GM12878 (cell line): ENCODE measurements around the gene RNF223. TPM values are rescaled to one million over a fixed set of nuclear protein-coding genes. Genes with fewer than 3 reads are reported as not detected.

Source experiments
- ATAC-seq: fragments of 200-7000 bp; cut with Tn5 transposase; 3 replicates; pipeline ENCODE4 v1.9.1; 2020; ENCODE audit warnings: mild to moderate bottlenecking, moderate library complexity
- BruUV-seq: library from RNA; stranded (reverse); fragments of 400-500 nt; replicated peaks from 2 replicates; lab custom pipeline; 2021; lab: Mats Ljungman, UMichigan
- CTCF ChIA-PET: fragments of 300-600 bp; sonication (Branson Sonifier 250); formaldehyde crosslinking; extraction: SDS; loops from one replicate; lab custom pipeline; 2021; ENCODE audit warnings: inconsistent platforms; lab: Yijun Ruan, JAX
- POLR2A ChIA-PET: fragments of 350-600 bp; formaldehyde crosslinking; extraction: SDS; loops from one replicate; lab custom pipeline; 2021; ENCODE audit warnings: inconsistent platforms; lab: Charles Lee
- RAD21 ChIA-PET: fragments of 300-600 bp; sonication (Branson Sonifier 250); formaldehyde crosslinking; loops from one replicate; lab custom pipeline; 2023; ENCODE audit warnings: antibody characterized with exemption; ENCODE audit not compliant: unreplicated experiment; lab: Charles Lee
- SMC1A ChIA-PET: fragments of 300-600 bp; sonication (Branson Sonifier 250); formaldehyde crosslinking; loops from one replicate; lab custom pipeline; 2023; ENCODE audit not compliant: unreplicated experiment, uncharacterized antibody; lab: Charles Lee
- DNase-seq: peaks from one replicate; pipeline ENCODE4 v3.0.0-alpha.2; 2011; ENCODE audit warnings: low read depth, low spot score
- FAIRE-seq: peaks from 3 replicates; lab custom pipeline; 2011; peaks lifted over from hg19 to GRCh38; lab: Jason Lieb, UNC
- H2AFZ ChIP-seq: 2 replicates; pipeline ENCODE4 v1.6.0; 2011; ENCODE audit warnings: low read depth, low read length, control low read depth; ENCODE audit not compliant: control insufficient read depth
- H3K27ac ChIP-seq: 2 replicates; pipeline ENCODE4 v1.5.1; 2011; ENCODE audit warnings: control low read depth; ENCODE audit not compliant: control insufficient read depth, insufficient read depth
- H3K27me3 ChIP-seq, 2 experiments: replicated peaks in 1 of 2; 2 replicates each; pipeline versions ENCODE4 v1.6.0 to v1.6.1; 2011; ENCODE audit warnings: low read length in 1 of 2; ENCODE audit not compliant: control insufficient read depth in 2 of 2, insufficient read depth in 2 of 2
- H3K36me3 ChIP-seq, 2 experiments: 2 replicates each; pipeline ENCODE4 v1.5.1; 2011; ENCODE audit warnings: low read length in 1 of 2; ENCODE audit not compliant: control insufficient read depth in 2 of 2, insufficient read depth in 2 of 2
- H3K4me1 ChIP-seq: 2 replicates; pipeline ENCODE4 v1.6.1; 2011; ENCODE audit warnings: mild to moderate bottlenecking, low read length, moderate library complexity, mixed read lengths; ENCODE audit not compliant: control insufficient read depth, insufficient read depth
- H3K4me2 ChIP-seq: 2 replicates; pipeline ENCODE4 v1.6.0; 2011; ENCODE audit warnings: control low read depth; ENCODE audit not compliant: control insufficient read depth, insufficient read depth
- H3K4me3 ChIP-seq: fragments of 200-600 bp; sonication (generic); 2 replicates; pipeline ENCODE4 v1.5.1; 2016
- H3K79me2 ChIP-seq: 2 replicates; pipeline ENCODE4 v1.6.0; 2011; ENCODE audit warnings: low read length; ENCODE audit not compliant: control insufficient read depth, insufficient read depth
- H3K9ac ChIP-seq: 2 replicates; pipeline ENCODE4 v1.8.0; 2011; ENCODE audit warnings: low read length, control low read depth, mixed read lengths; ENCODE audit not compliant: control insufficient read depth, insufficient read depth
- H3K9me3 ChIP-seq: replicated peaks from 3 replicates; pipeline ENCODE4 v1.5.1; 2011; ENCODE audit warnings: mild to moderate bottlenecking, low read length; ENCODE audit not compliant: control insufficient read depth, insufficient read depth
- H4K20me1 ChIP-seq: 2 replicates; pipeline ENCODE4 v1.6.0; 2011; ENCODE audit not compliant: control insufficient read depth, insufficient read depth
- MEF2B ChIP-seq: fragments of 450-650 bp; IDR thresholded peaks from 2 replicates; pipeline ENCODE4 v1.6.1; 2018; ENCODE audit warnings: mild to moderate bottlenecking, moderate library complexity; ENCODE audit not compliant: partially characterized antibody, poor library complexity, severe bottlenecking
- NR2C1 ChIP-seq: fragments of 450-650 bp; IDR thresholded peaks from 2 replicates; pipeline ENCODE4 v1.6.1; 2017; ENCODE audit warnings: antibody characterized with exemption, mild to moderate bottlenecking, moderate library complexity
- NR2C2 ChIP-seq: IDR thresholded peaks from 2 replicates; pipeline ENCODE4 v1.6.1; 2011; ENCODE audit warnings: borderline replicate concordance, low read depth; ENCODE audit not compliant: control insufficient read depth, insufficient read length
- NRF1 ChIP-seq: conservative IDR thresholded peaks from 2 replicates; pipeline ENCODE4 v1.6.1; 2011; ENCODE audit warnings: mild to moderate bottlenecking, low read depth, low read length, improper control_type of control experiment
- SREBF1 ChIP-seq: IDR thresholded peaks from 2 replicates; pipeline ENCODE4 v1.6.1; 2012; ENCODE audit warnings: mild to moderate bottlenecking, low read length
- SRF ChIP-seq, 2 experiments: IDR thresholded peaks; 2 replicates each; pipeline ENCODE4 v1.6.1; 2011; ENCODE audit warnings: low read depth in 2 of 2, low read length in 2 of 2, mild to moderate bottlenecking in 1 of 2, moderate library complexity in 1 of 2
- STAT3 ChIP-seq: IDR thresholded peaks from 2 replicates; pipeline ENCODE4 v1.6.1; 2011; ENCODE audit warnings: low read depth, low read length, improper control_type of control experiment
- TARDBP ChIP-seq: IDR thresholded peaks from 2 replicates; pipeline ENCODE4 v1.6.1; 2016; ENCODE audit warnings: borderline replicate concordance
- WGBS: methylation state at CpG from one replicate; pipeline ENCODE4 v1.1.6; 2016; ENCODE audit warnings: low lambda C conversion rate; ENCODE audit not compliant: insufficient replicate concordance, insufficient coverage; ENCODE audit errors: missing lambda C conversion rate; 5-methylcytosine and 5-hydroxymethylcytosine counted together
- in situ Hi-C: fragments of 300-500 bp; cut with MboI; formaldehyde crosslinking; loops from 9 replicates; pipeline ENCODE4 v1.14.3; 2018; ENCODE audit warnings: mixed read lengths
- intact Hi-C: fragments of 100-400 bp; cut with micrococcal nuclease; formaldehyde crosslinking; loops from one replicate; pipeline ENCODE4 v1.14.2; 2022; ENCODE audit not compliant: unreplicated experiment
- polyA plus RNA-seq, 11 experiments: library from polyadenylated mRNA; depleted of rRNA in 4 of 11; unstranded in 6 of 11; stranded (reverse) in 5 of 11; fragments of >200 nt; fragmentation: Nextera tagmentation in 4 of 11; fragmentation: Illumina TruSeq in 1 of 11; extraction: Ambion mirVana in 4 of 11; extraction: Trizol in 1 of 11; gene quantifications; 1 replicate in 1 of 11; 2 replicates in 10 of 11; pipeline versions ENCODE4 v1.2.1 to v1.2.3, GENCODE V29; 2011 to 2016; ENCODE audit warnings: inconsistent platforms in 2 of 11, missing spikeins in 2 of 11, low read depth in 1 of 11
- total RNA-seq, 4 experiments: library from RNA; depleted of rRNA in 3 of 4; stranded (reverse); fragments of >200 nt in 3 of 4; fragmentation: Illumina TruSeq in 1 of 4; extraction: Trizol in 1 of 4; gene quantifications; 2 replicates each; pipeline versions ENCODE4 v1.2.1 to v1.2.3, GENCODE V29; 2013 to 2021
- TF ChIP-seq, protein P1 (sequence below): fragments of 450-650 bp; formaldehyde crosslinking; IDR thresholded peaks from 2 replicates; pipeline ENCODE4 v1.4.0; 2022; ENCODE audit warnings: mild to moderate bottlenecking, moderate library complexity
- TF ChIP-seq, protein P2 (sequence below): IDR thresholded peaks from 2 replicates; pipeline ENCODE4 v1.6.1; 2012; ENCODE audit warnings: mild to moderate bottlenecking, low read depth, low read length
- TF ChIP-seq, protein P3 (sequence below): fragments of 450-650 bp; IDR thresholded peaks from 2 replicates; pipeline ENCODE4 v1.6.1; 2018; ENCODE audit warnings: borderline replicate concordance, mild to moderate bottlenecking; ENCODE audit not compliant: partially characterized antibody

The RNF223 gene
- total and polyA plus RNA-seq, 10 of the 15 experiments (the other 5 are each of a cell fraction or from before 2014, with no cell fraction given), result 0.06 TPM; not detected in 9

DNA sequence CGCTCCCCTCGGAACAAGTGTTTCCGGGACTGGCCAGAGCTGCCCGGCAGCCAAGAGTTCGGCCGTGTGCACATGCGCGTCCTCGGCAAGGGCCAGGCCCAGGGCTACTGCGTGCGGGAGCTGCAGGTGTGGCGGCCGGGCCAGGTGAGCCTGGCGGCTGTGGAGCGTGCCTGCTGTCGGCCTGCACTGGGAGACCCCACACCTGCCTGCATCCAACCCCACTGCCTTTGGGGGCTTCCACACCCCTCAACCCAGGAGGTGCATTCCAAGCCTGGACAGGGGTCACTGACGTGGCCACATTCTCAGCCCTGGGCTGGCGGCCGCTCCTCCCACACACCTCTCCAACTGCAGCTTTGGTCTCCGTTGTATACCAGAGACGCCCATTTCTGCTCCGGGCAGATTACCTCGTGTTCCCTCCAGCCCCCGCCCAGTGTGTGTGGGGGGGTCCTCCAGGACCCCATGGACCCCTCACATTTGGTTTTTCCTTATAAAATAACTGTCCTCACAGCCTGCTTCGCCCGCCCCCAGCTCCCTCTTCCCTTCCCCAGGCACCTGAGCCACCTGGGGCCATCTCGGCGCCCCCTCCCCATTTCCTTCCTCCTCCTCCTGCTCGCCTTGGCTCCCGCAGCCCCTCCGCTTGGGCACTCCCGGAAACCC lies 6.1 kb downstream of the RNF223 start:
- 76% methylated on average over 30 of the region's 32 CpGs for WGBS
- Histone ChIP-seq H4K20me1 (no peaks in the 10 kb centered on the region), H3K79me2 (no peaks in the 10 kb centered on the region), H3K36me3 (no peaks in the 10 kb centered on the region), H3K27me3 (no peaks in the 10 kb centered on the region), H3K9me3 (no peaks in the 10 kb centered on the region), H3K4me2 (peak overlapping the region; percentile 69), H3K4me1 (peaks cover 24% of the 10 kb centered on the region), H3K9ac (no peak overlapping the region), H3K27ac (no peak overlapping the region), H3K4me3 (peak overlapping the region; percentile 37; the same call in 1 of the 2 replicates), H2AFZ (peak overlapping the region; percentile 33; the same call in 1 of the 2 replicates)
- ChIA-PET POLR2A (no interaction called here), SMC1A (no interaction called here), RAD21 (no interaction called here), CTCF (interaction anchor here (0.9 kb wide), 1 partner anchor 35 kb away, joined by 3 read pairs; no protein-coding TSS in a partner anchor)
- TF ChIP-seq, protein P1, sequence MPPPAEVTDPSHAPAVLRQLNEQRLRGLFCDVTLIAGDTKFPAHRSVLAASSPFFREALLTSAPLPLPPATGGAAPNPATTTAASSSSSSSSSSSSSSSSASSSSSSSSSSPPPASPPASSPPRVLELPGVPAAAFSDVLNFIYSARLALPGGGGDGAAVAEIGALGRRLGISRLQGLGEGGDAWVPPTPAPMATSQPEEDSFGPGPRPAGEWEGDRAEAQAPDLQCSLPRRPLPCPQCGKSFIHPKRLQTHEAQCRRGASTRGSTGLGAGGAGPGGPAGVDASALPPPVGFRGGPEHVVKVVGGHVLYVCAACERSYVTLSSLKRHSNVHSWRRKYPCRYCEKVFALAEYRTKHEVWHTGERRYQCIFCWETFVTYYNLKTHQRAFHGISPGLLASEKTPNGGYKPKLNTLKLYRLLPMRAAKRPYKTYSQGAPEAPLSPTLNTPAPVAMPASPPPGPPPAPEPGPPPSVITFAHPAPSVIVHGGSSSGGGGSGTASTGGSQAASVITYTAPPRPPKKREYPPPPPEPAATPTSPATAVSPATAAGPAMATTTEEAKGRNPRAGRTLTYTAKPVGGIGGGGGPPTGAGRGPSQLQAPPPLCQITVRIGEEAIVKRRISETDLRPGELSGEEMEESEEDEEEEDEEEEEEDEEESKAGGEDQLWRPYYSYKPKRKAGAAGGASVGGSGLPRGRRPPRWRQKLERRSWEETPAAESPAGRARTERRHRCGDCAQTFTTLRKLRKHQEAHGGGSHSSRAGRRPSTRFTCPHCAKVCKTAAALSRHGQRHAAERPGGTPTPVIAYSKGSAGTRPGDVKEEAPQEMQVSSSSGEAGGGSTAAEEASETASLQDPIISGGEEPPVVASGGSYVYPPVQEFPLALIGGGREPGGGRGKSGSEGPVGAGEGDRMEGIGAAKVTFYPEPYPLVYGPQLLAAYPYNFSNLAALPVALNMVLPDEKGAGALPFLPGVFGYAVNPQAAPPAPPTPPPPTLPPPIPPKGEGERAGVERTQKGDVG, result no peak
- TF ChIP-seq NR2C1 (no peak), MEF2B (no peak), NR2C2 (no peak), TARDBP (no peak), STAT3 (no peak), SRF (IDR thresholded peaks at IDR 0.05; ENCODE audit: low read depth in 2 of 2, low read length in 2 of 2) (no peak), SREBF1 (no peak), NRF1 (no peak)
- TF ChIP-seq, protein P2, sequence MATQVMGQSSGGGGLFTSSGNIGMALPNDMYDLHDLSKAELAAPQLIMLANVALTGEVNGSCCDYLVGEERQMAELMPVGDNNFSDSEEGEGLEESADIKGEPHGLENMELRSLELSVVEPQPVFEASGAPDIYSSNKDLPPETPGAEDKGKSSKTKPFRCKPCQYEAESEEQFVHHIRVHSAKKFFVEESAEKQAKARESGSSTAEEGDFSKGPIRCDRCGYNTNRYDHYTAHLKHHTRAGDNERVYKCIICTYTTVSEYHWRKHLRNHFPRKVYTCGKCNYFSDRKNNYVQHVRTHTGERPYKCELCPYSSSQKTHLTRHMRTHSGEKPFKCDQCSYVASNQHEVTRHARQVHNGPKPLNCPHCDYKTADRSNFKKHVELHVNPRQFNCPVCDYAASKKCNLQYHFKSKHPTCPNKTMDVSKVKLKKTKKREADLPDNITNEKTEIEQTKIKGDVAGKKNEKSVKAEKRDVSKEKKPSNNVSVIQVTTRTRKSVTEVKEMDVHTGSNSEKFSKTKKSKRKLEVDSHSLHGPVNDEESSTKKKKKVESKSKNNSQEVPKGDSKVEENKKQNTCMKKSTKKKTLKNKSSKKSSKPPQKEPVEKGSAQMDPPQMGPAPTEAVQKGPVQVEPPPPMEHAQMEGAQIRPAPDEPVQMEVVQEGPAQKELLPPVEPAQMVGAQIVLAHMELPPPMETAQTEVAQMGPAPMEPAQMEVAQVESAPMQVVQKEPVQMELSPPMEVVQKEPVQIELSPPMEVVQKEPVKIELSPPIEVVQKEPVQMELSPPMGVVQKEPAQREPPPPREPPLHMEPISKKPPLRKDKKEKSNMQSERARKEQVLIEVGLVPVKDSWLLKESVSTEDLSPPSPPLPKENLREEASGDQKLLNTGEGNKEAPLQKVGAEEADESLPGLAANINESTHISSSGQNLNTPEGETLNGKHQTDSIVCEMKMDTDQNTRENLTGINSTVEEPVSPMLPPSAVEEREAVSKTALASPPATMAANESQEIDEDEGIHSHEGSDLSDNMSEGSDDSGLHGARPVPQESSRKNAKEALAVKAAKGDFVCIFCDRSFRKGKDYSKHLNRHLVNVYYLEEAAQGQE, result no peak
- TF ChIP-seq, protein P3, sequence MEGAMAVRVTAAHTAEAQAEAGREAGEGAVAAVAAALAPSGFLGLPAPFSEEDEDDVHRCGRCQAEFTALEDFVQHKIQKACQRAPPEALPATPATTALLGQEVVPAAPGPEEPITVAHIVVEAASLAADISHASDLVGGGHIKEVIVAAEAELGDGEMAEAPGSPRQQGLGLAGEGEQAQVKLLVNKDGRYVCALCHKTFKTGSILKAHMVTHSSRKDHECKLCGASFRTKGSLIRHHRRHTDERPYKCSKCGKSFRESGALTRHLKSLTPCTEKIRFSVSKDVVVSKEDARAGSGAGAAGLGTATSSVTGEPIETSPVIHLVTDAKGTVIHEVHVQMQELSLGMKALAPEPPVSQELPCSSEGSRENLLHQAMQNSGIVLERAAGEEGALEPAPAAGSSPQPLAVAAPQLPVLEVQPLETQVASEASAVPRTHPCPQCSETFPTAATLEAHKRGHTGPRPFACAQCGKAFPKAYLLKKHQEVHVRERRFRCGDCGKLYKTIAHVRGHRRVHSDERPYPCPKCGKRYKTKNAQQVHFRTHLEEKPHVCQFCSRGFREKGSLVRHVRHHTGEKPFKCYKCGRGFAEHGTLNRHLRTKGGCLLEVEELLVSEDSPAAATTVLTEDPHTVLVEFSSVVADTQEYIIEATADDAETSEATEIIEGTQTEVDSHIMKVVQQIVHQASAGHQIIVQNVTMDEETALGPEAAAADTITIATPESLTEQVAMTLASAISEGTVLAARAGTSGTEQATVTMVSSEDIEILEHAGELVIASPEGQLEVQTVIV, result no peak
- in situ Hi-C loops, result no loop called here
- DNase-seq, result no peak
- intact Hi-C loops, result loop anchor here (10.0 kb wide), 1 partner anchor 163 kb away; no protein-coding TSS in a partner anchor
- BruUV-seq, result no TSS peak
- no peak for FAIRE-seq
- ATAC-seq, result no peak
